ENCODE results near the gene TIA1.
"Not testable (repeated sequence)": the region's sequence is repeated elsewhere in the genome, so short reads cannot be mapped to it uniquely, and the experiment has no call there.

Gene TIA1

DNA sequence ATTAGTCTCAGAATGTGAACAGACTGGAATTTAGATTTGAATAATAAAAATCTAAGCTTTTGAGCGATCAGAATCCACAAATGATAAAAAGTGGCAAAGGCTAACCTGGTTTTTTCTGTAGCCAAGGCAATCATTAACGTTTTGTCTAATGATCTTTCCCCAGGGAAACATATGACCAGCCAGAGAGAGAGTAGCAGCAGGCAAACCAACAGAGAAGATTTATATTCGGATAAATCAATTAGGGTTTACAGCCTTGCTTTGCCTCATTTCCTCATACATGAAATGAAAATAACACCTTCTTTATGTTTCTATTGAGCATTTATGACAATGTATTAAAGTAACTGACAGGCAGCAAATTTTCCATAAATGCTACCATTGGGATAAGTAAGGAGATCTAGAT, 14.5 kb downstream of the TIA1 start:
- Histone ChIP-seq H3K4me2 (ENCODE audit: low read length) (no peak overlapping the region), H3K4me1 (ENCODE audit: insufficient read depth, low read length, severe bottlenecking) (no peaks in the 10 kb centered on the region), H3K4me3 (ENCODE audit: low read depth, low read length, poor library complexity, severe bottlenecking) (no peak overlapping the region), H3K9ac (ENCODE audit: low read length) (no peak overlapping the region), H4K20me1 (ENCODE audit: insufficient read depth, low read length) (no peaks in the 10 kb centered on the region), H3K9me2 (ENCODE audit: low read depth, low read length) (no peaks in the 10 kb centered on the region), H3K9me3 (ENCODE audit: low read length) (no peaks in the 10 kb centered on the region), H3K27ac (ENCODE audit: low read depth, low read length, poor library complexity, severe bottlenecking) (no peak overlapping the region), H3K36me3 (ENCODE audit: insufficient read depth, low read length) (peaks cover 77% of the 10 kb centered on the region), H3K79me2 (ENCODE audit: insufficient read depth, low read length) (peaks cover 23% of the 10 kb centered on the region), H3F3A (ENCODE audit: insufficient read depth, low read length) (no peaks in the 10 kb centered on the region), H2AFZ (ENCODE audit: low read length) (no peak overlapping the region), H3K27me3 (ENCODE audit: insufficient read depth, low read length) (no peaks in the 10 kb centered on the region)
- TF ChIP-seq EZH2 (IDR thresholded peaks at IDR 0.05; ENCODE audit: borderline replicate concordance, low read length): no peak
- TF ChIP-seq, protein P1, sequence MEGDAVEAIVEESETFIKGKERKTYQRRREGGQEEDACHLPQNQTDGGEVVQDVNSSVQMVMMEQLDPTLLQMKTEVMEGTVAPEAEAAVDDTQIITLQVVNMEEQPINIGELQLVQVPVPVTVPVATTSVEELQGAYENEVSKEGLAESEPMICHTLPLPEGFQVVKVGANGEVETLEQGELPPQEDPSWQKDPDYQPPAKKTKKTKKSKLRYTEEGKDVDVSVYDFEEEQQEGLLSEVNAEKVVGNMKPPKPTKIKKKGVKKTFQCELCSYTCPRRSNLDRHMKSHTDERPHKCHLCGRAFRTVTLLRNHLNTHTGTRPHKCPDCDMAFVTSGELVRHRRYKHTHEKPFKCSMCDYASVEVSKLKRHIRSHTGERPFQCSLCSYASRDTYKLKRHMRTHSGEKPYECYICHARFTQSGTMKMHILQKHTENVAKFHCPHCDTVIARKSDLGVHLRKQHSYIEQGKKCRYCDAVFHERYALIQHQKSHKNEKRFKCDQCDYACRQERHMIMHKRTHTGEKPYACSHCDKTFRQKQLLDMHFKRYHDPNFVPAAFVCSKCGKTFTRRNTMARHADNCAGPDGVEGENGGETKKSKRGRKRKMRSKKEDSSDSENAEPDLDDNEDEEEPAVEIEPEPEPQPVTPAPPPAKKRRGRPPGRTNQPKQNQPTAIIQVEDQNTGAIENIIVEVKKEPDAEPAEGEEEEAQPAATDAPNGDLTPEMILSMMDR (IDR thresholded peaks at IDR 0.05; ENCODE audit: low read length): no peak

DNA sequence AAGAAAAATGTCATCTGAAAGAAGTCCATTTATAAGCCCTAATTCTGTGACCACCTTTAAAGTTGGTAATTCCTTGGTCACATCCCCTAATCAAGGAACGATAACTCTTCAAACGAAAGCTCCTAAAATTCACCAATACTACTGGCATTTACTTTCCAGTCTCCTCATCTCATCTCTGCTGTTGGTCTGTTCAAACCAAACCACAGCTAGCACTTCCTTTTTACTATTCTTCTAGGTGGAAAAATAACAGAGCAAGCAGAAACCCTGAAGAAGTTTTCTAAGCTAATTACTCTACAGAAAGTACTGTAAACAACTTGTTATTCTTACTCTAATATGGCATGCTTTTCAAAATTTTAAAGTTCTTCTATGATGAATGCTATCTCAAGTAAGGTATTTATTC, 21.6 kb downstream of the TIA1 start:
- Histone ChIP-seq H3F3A (ENCODE audit: insufficient read depth, low read length) (peaks cover 3% of the 10 kb centered on the region; the same call in 1 of the 2 replicates), H2AFZ (ENCODE audit: low read length) (no peak overlapping the region), H3K79me2 (ENCODE audit: insufficient read depth, low read length) (no peaks in the 10 kb centered on the region), H3K27ac (ENCODE audit: low read depth, low read length, poor library complexity, severe bottlenecking) (no peak overlapping the region), H3K36me3 (ENCODE audit: insufficient read depth, low read length) (peaks cover 94% of the 10 kb centered on the region), H3K4me2 (ENCODE audit: low read length) (no peak overlapping the region), H3K9me2 (ENCODE audit: low read depth, low read length) (no peaks in the 10 kb centered on the region), H3K27me3 (ENCODE audit: insufficient read depth, low read length) (no peaks in the 10 kb centered on the region), H4K20me1 (ENCODE audit: insufficient read depth, low read length) (no peaks in the 10 kb centered on the region), H3K9ac (ENCODE audit: low read length) (no peak overlapping the region), H3K4me3 (ENCODE audit: low read depth, low read length, poor library complexity, severe bottlenecking) (no peak overlapping the region), H3K9me3 (ENCODE audit: low read length) (no peaks in the 10 kb centered on the region), H3K4me1 (ENCODE audit: insufficient read depth, low read length, severe bottlenecking) (no peaks in the 10 kb centered on the region)
- TF ChIP-seq, protein P1 (IDR thresholded peaks at IDR 0.05; ENCODE audit: low read length): no peak
- no peak for TF ChIP-seq EZH2 (IDR thresholded peaks at IDR 0.05; ENCODE audit: borderline replicate concordance, low read length)

DNA sequence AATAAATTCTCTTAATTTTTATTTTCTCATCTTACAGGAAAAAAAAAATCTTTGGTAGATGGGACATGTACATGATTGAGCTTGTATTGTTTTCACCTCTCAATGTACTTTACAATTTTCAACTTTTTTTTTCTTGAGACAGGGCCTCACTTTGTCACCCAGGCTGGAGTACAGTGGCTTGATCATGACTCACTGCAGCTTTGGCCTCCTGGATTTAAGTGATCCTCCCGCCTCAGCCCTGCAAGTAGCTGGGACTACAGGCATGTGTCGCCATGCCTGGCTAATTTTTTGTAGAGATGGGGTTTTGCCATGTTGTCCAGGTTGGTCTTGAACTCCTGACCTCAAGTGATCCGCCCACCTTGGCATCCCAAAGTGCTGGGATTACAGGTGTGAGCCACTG, 25.1 kb downstream of the TIA1 start:
- not testable (repeated sequence) for H2AFZ ChIP-seq (ENCODE audit: low read length); H4K20me1 ChIP-seq (ENCODE audit: insufficient read depth, low read length)
- peaks cover 94% of the 10 kb centered on the region for H3K36me3 ChIP-seq (ENCODE audit: insufficient read depth, low read length)

DNA sequence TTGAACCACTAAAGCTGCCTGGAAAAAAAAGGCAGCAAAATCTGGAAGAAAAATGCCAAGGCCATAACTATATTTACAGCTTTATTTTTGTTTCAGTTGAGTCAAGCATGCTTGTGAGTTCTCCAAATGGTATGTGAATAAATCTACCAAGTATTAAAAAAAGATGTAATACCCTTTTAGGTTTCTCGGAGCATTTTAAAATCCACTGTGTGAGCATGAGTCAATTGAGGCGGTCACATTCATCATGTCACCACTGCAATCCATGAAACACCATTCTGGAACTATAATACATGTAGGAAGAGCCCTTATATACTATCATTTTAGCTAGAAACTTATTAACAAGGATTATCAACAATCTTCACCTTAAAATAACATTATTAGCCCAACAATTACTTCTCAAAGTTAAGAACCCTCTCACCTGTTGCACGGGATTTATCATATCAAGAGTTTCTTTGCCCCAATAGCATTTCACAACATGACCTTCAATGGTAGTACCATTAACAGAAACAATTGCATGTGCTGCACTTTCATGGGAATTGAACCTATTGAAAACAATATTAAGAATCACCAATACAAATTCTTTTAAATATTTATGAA, 33.4 kb downstream of the TIA1 start:
- no peaks in the 10 kb centered on the region; the same call in 1 of the 2 replicates for H4K20me1 ChIP-seq (ENCODE audit: insufficient read depth, low read length)
- no peaks in the 10 kb centered on the region for H3K27me3 ChIP-seq (ENCODE audit: insufficient read depth, low read length)
- no peaks in the 10 kb centered on the region for H3K79me2 ChIP-seq (ENCODE audit: insufficient read depth, low read length)
- H3K27ac ChIP-seq (ENCODE audit: low read depth, low read length, poor library complexity, severe bottlenecking): no peak overlapping the region
- no peaks in the 10 kb centered on the region for H3K9me3 ChIP-seq (ENCODE audit: low read length)
- no peak for TF ChIP-seq EZH2 (IDR thresholded peaks at IDR 0.05; ENCODE audit: borderline replicate concordance, low read length)
- TF ChIP-seq, protein P1 (IDR thresholded peaks at IDR 0.05; ENCODE audit: low read length): no peak
- no peak overlapping the region for H3K4me2 ChIP-seq (ENCODE audit: low read length)
- no peak overlapping the region for H3K9ac ChIP-seq (ENCODE audit: low read length)
- H3K4me3 ChIP-seq (ENCODE audit: low read depth, low read length, poor library complexity, severe bottlenecking): no peak overlapping the region
- no peak overlapping the region for H2AFZ ChIP-seq (ENCODE audit: low read length)
- H3K4me1 ChIP-seq (ENCODE audit: insufficient read depth, low read length, severe bottlenecking): no peaks in the 10 kb centered on the region
- no peaks in the 10 kb centered on the region for H3F3A ChIP-seq (ENCODE audit: insufficient read depth, low read length)
- peaks cover 96% of the 10 kb centered on the region for H3K36me3 ChIP-seq (ENCODE audit: insufficient read depth, low read length)
- no peaks in the 10 kb centered on the region for H3K9me2 ChIP-seq (ENCODE audit: low read depth, low read length)

More for the DNA sequence above, 25.1 kb downstream of the TIA1 start:
- not testable (repeated sequence) for H3K9ac ChIP-seq (ENCODE audit: low read length); H3K79me2 ChIP-seq (ENCODE audit: insufficient read depth, low read length); H3K4me3 ChIP-seq (ENCODE audit: low read depth, low read length, poor library complexity, severe bottlenecking); H3K27me3 ChIP-seq (ENCODE audit: insufficient read depth, low read length); H3K9me2 ChIP-seq (ENCODE audit: low read depth, low read length); H3K4me1 ChIP-seq (ENCODE audit: insufficient read depth, low read length, severe bottlenecking); H3K9me3 ChIP-seq (ENCODE audit: low read length); H3K4me2 ChIP-seq (ENCODE audit: low read length); H3F3A ChIP-seq (ENCODE audit: insufficient read depth, low read length); H3K27ac ChIP-seq (ENCODE audit: low read depth, low read length, poor library complexity, severe bottlenecking)

All from OCI-LY1 (cell line).